Measurements from ENCODE around the gene CELF4.

- no peak for TF ChIP-seq ZNF384 (IDR thresholded peaks at IDR 0.05; ENCODE audit: borderline replicate concordance, low read depth, low read length)
- TF ChIP-seq BMI1 (IDR thresholded peaks at IDR 0.05; ENCODE audit: borderline replicate concordance) = no peak
- TF ChIP-seq POLR2A (IDR thresholded peaks at IDR 0.05; ENCODE audit: low read depth, low read length) = no peak
- TF ChIP-seq, protein P1, sequence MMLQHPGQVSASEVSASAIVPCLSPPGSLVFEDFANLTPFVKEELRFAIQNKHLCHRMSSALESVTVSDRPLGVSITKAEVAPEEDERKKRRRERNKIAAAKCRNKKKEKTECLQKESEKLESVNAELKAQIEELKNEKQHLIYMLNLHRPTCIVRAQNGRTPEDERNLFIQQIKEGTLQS (IDR thresholded peaks at IDR 0.05; ENCODE audit: borderline replicate concordance, extremely low read depth, low read depth, low read length) = no peak
- no peak for TF ChIP-seq SPI1 (IDR thresholded peaks at IDR 0.05; ENCODE audit: borderline replicate concordance, insufficient read depth, low read depth, low read length)
- TF ChIP-seq, protein P2, sequence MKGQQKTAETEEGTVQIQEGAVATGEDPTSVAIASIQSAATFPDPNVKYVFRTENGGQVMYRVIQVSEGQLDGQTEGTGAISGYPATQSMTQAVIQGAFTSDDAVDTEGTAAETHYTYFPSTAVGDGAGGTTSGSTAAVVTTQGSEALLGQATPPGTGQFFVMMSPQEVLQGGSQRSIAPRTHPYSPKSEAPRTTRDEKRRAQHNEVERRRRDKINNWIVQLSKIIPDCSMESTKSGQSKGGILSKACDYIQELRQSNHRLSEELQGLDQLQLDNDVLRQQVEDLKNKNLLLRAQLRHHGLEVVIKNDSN (IDR thresholded peaks at IDR 0.05; ENCODE audit: borderline replicate concordance, extremely low read length, insufficient read depth, low read depth, low read length) = no peak
- no peak for TF ChIP-seq REST (IDR thresholded peaks at IDR 0.05; ENCODE audit: low read depth, low read length)
- TF ChIP-seq CREB1 (IDR thresholded peaks at IDR 0.05; ENCODE audit: low read depth) = no peak
Observed at GRCh38 chr18:37445368-37445767, 120.2 kb downstream of the CELF4 start.

Data from GM12878 (cell line).